ENCODE measurements around the gene TNFRSF18. TPM values are rescaled to one million over a fixed set of nuclear protein-coding genes. Genes with fewer than 3 reads are reported as not detected.

Gene TNFRSF18
- total RNA-seq, 3 donors from 2014 or later (not counting 1 experiment from before 2014, with no cell fraction given), result 40.3 to 81.9 (median 54.7) TPM

DNA sequence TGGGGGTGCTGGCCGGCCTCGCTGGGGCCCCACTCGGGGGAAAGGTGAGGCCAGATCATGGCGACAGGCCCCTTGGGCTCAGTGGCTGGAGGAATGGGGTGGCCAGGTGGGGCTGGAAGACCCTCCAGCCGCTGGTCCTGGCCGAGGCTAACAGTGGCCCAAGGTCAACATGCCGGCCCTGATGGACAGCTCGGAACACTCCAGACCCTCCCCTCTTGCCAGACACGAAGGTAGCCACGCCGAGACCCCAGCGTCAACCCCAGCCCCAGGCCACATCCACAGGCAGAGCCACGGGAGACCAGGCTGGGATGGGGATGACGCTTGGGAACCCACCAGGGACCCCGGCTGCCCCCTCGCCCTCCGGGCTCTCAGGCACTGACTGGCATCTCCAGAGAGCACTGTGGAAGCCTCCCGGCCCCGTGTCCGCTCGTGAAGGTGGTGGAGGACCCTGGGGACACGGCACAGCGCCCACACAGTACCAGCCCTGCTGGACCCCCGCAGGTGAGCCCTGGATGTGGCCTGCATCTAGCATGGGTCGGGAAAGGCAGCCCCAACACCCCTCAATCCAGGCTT, 41.0 kb upstream of the TNFRSF18 start:
- H3K4me3 Mint-ChIP-seq, result no peak overlapping the region
- ATAC-seq (no peak), DNase-seq (no peak)
- no peaks in the 10 kb centered on the region for H3K9me3 ChIP-seq (ENCODE audit: control insufficient read depth, insufficient read depth, low read length)
- no peaks in the 10 kb centered on the region for H3K27me3 Mint-ChIP-seq (ENCODE audit: low read depth in 2 of 2)
- no peaks in the 10 kb centered on the region for H3K36me3 ChIP-seq (ENCODE audit: control insufficient read depth, insufficient read depth, low read length)
- no peaks in the 10 kb centered on the region for H3K36me3 Mint-ChIP-seq
- WGBS (ENCODE audit: insufficient coverage), result 77% methylated on average over 25 of the region's 25 CpGs
- TF ChIP-seq, protein P1, sequence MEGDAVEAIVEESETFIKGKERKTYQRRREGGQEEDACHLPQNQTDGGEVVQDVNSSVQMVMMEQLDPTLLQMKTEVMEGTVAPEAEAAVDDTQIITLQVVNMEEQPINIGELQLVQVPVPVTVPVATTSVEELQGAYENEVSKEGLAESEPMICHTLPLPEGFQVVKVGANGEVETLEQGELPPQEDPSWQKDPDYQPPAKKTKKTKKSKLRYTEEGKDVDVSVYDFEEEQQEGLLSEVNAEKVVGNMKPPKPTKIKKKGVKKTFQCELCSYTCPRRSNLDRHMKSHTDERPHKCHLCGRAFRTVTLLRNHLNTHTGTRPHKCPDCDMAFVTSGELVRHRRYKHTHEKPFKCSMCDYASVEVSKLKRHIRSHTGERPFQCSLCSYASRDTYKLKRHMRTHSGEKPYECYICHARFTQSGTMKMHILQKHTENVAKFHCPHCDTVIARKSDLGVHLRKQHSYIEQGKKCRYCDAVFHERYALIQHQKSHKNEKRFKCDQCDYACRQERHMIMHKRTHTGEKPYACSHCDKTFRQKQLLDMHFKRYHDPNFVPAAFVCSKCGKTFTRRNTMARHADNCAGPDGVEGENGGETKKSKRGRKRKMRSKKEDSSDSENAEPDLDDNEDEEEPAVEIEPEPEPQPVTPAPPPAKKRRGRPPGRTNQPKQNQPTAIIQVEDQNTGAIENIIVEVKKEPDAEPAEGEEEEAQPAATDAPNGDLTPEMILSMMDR (IDR thresholded peaks at IDR 0.05), result no peak
- H3K27ac Mint-ChIP-seq, result peak overlapping the region in 1 of 2 donors; percentile 40
- H3K9me3 Mint-ChIP-seq, result no peaks in the 10 kb centered on the region
- peaks cover 19% of the 10 kb centered on the region for H3K4me1 ChIP-seq (ENCODE audit: control insufficient read depth, insufficient read depth, low read length)
- H3K4me3 ChIP-seq (ENCODE audit: low read length), result no peak overlapping the region
- H3K27ac ChIP-seq (ENCODE audit: low read length), result no peak overlapping the region
- peaks cover 13% of the 10 kb centered on the region for H3K27me3 ChIP-seq (ENCODE audit: control insufficient read depth, insufficient read depth, low read length)
- peaks cover 0 to 11% of the 10 kb centered on the region in 2 donors for H3K4me1 Mint-ChIP-seq
- intact Hi-C loops (cut with micrococcal nuclease), result no loop called here

DNA sequence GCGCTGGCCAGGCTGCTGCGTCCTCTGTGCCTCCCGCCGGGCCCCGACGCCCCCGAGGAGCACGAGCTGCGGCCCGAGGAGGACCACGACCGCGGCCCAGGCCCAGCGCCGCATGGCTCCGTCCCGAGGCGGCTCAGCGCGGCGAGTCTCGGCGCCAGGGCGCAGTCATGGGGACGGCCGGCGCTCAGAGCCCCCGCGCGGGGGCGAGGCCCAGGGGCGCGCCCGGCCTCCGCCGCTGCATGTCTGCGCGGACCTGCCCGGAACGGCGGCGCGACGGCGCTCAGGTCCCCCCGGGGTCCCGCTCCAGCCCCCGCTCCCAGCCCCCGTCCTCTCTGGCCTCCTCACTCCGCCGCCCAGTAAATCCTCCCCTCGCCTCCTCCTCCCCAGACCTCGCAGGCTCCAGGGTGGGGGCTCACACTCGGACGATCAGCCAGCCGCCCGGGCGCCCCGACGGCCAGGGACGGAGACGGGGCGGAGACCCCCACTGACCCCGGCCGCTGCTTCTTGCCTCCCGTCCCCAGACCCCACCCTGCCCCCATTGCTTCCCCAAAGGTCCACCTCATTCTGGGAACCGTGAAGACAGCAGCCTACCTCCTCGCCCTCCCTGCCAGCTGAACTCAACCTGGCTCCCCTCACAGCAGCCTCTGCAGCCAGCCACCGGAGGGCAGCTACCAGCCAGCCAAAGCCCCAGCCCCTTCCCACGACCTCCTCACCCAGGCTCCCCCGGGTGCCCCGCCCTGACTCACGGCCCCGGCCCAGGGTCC, 40.4 kb upstream of the TNFRSF18 start, which contains the start of gene C1QTNF12:
Gene C1QTNF12, minus strand, starts transcription at position 146 of the 764 bp plus-strand sequence. Its CDS starts 32 bp downstream, at position 114.
- H3K27me3 ChIP-seq (ENCODE audit: control insufficient read depth, insufficient read depth, low read length), result peaks cover 13% of the 10 kb centered on the region
- H3K4me1 ChIP-seq (ENCODE audit: control insufficient read depth, insufficient read depth, low read length), result peaks cover 19% of the 10 kb centered on the region
- ATAC-seq (peak in 1 of 3 donors; percentile 23), DNase-seq (no peak)
- intact Hi-C loops (cut with micrococcal nuclease), result no loop called here
- H3K4me3 ChIP-seq (ENCODE audit: low read length), result no peak within 1 kb of the TSS
- no peaks in the 10 kb centered on the region for H3K36me3 Mint-ChIP-seq
- WGBS (ENCODE audit: insufficient coverage), result 6% methylated on average over 74 of the region's 74 CpGs
- no peak within 1 kb of the TSS for H3K4me3 Mint-ChIP-seq
- TF ChIP-seq, protein P1 (IDR thresholded peaks at IDR 0.05), result no peak
- no peaks in the 10 kb centered on the region for H3K36me3 ChIP-seq (ENCODE audit: control insufficient read depth, insufficient read depth, low read length)
- peaks cover 0 to 11% of the 10 kb centered on the region in 2 donors for H3K4me1 Mint-ChIP-seq
- H3K27ac ChIP-seq (ENCODE audit: low read length), result no peak within 1 kb of the TSS
- H3K9me3 Mint-ChIP-seq, result no peaks in the 10 kb centered on the region
- H3K27ac Mint-ChIP-seq, result no peak within 1 kb of the TSS
- H3K27me3 Mint-ChIP-seq (ENCODE audit: low read depth in 2 of 2), result no peaks in the 10 kb centered on the region
- no peaks in the 10 kb centered on the region for H3K9me3 ChIP-seq (ENCODE audit: control insufficient read depth, insufficient read depth, low read length)

DNA sequence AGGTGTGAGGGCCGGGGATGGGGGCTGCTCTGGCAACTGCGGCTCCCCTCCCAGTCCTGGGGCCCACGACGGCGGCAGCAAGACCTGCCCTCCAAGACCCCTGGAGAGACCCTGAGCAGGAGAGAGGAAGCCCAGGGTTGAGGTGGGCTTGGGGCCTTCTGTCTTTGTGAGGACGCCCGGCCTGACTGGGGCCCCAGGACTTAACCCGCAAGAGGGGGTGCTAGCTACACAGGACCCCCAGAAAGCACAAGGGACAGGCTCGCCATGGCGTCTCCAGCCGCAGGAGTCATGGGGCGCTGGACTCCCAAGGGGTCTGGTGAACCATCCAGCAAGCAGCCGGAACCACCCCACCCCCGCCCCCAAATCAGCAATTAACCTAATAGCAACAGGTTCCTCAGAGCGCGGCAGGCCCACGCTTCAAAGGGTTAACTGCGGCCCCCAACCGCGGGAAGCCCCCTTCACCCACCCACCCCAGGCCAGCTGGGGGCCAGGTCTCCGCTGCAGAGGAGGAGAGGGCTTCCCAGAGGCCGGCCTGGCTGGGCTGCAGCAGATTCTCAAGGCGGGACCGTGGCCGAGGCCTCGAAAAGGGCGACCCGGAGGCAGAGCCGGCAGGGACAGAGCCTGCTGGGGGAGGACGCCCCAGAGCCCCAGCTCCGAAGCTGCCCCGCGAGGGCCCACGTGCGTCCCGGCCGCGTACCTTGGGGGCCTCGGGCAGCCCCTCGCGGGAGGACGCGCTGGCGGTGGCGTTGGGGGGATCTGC, 39.6 kb upstream of the TNFRSF18 start:
- WGBS (ENCODE audit: insufficient coverage), result 37% methylated on average over 45 of the region's 45 CpGs
- ATAC-seq, result no peak
- no peaks in the 10 kb centered on the region for H3K9me3 Mint-ChIP-seq

More for the DNA sequence above, 39.6 kb upstream of the TNFRSF18 start:
- no peaks in the 10 kb centered on the region for H3K36me3 ChIP-seq (ENCODE audit: control insufficient read depth, insufficient read depth, low read length)
- TF ChIP-seq, protein P1 (IDR thresholded peaks at IDR 0.05), result no peak
- H3K27me3 Mint-ChIP-seq (ENCODE audit: low read depth in 2 of 2), result no peaks in the 10 kb centered on the region
- no peak overlapping the region for H3K4me3 ChIP-seq (ENCODE audit: low read length)
- peaks cover 13% of the 10 kb centered on the region for H3K27me3 ChIP-seq (ENCODE audit: control insufficient read depth, insufficient read depth, low read length)
- H3K36me3 Mint-ChIP-seq, result no peaks in the 10 kb centered on the region
- H3K27ac ChIP-seq (ENCODE audit: low read length), result no peak overlapping the region
- H3K4me1 Mint-ChIP-seq, result peaks cover 0 to 8% of the 10 kb centered on the region in 2 donors
- DNase-seq, result no peak
- no peaks in the 10 kb centered on the region for H3K9me3 ChIP-seq (ENCODE audit: control insufficient read depth, insufficient read depth, low read length)
- no peak overlapping the region for H3K27ac Mint-ChIP-seq
- intact Hi-C loops (cut with micrococcal nuclease), result no loop called here
- H3K4me1 ChIP-seq (ENCODE audit: control insufficient read depth, insufficient read depth, low read length), result peaks cover 13% of the 10 kb centered on the region
- H3K4me3 Mint-ChIP-seq, result no peak overlapping the region
